8988T (cell line): ENCODE data around the gene ABCG1.

Source experiments
- DNase-seq: peaks from one replicate; pipeline ENCODE4 v3.0.0; 2011

Gene ABCG1

GRCh38 chr21:42252778-42253340 lies 33.9 kb downstream of the ABCG1 start:
- DNase-seq = no peak

- no peak for DNase-seq
Measured at GRCh38 chr21:42253466-42253865, 34.5 kb downstream of the ABCG1 start.

GRCh38 chr21:42254083-42254482 lies 35.1 kb downstream of the ABCG1 start:
- no peak for DNase-seq

GRCh38 chr21:42254651-42255601 lies 36.0 kb downstream of the ABCG1 start:
- DNase-seq = no peak

- no peak for DNase-seq
Measured at GRCh38 chr21:42255825-42256224, 36.9 kb downstream of the ABCG1 start.

GRCh38 chr21:42256316-42256715 lies 37.4 kb downstream of the ABCG1 start:
- no peak for DNase-seq

- no peak for DNase-seq
Measured at GRCh38 chr21:42257091-42257765, 38.3 kb downstream of the ABCG1 start.

GRCh38 chr21:42258150-42258884 lies 39.4 kb downstream of the ABCG1 start:
- DNase-seq = peak; percentile 81

- no peak for DNase-seq
Measured at GRCh38 chr21:42258885-42259407, 40.0 kb downstream of the ABCG1 start.

- no peak for DNase-seq
Measured at GRCh38 chr21:42260121-42260520, 41.2 kb downstream of the ABCG1 start.

GRCh38 chr21:42261829-42262200 lies 42.9 kb downstream of the ABCG1 start:
- DNase-seq = no peak

GRCh38 chr21:42262831-42263231 lies 43.9 kb downstream of the ABCG1 start:
- no peak for DNase-seq

- DNase-seq = no peak
Measured at GRCh38 chr21:42263591-42264131, 44.7 kb downstream of the ABCG1 start.

- DNase-seq = no peak
Measured at GRCh38 chr21:42264245-42265195, 45.6 kb downstream of the ABCG1 start.

- no peak for DNase-seq
Measured at GRCh38 chr21:42265231-42265812, 46.4 kb downstream of the ABCG1 start.

- no peak for DNase-seq
Measured at GRCh38 chr21:42266971-42267556, 48.1 kb downstream of the ABCG1 start.

GRCh38 chr21:42269386-42269785 lies 50.4 kb downstream of the ABCG1 start:
- no peak for DNase-seq

GRCh38 chr21:42271065-42271464 lies 52.1 kb downstream of the ABCG1 start:
- DNase-seq = no peak

GRCh38 chr21:42272109-42272962 lies 53.4 kb downstream of the ABCG1 start:
- no peak for DNase-seq
